GM21737 (cell line): ENCODE results near the gene ATIC.
A peak's percentile ranks its signal among the peaks of the same experiment; 100 is the strongest.
"Not testable (repeated sequence)": the region's sequence is repeated elsewhere in the genome, so short reads cannot be mapped to it uniquely, and the experiment has no call there.

ENCODE experiments used
- ATAC-seq: cut with Tn5 transposase; IDR thresholded peaks from one replicate; pipeline ENCODE4 v1.9.1; 2021; ENCODE audit warnings: mild to moderate bottlenecking, moderate library complexity; ENCODE audit not compliant: unreplicated experiment

ATIC gene

DNA sequence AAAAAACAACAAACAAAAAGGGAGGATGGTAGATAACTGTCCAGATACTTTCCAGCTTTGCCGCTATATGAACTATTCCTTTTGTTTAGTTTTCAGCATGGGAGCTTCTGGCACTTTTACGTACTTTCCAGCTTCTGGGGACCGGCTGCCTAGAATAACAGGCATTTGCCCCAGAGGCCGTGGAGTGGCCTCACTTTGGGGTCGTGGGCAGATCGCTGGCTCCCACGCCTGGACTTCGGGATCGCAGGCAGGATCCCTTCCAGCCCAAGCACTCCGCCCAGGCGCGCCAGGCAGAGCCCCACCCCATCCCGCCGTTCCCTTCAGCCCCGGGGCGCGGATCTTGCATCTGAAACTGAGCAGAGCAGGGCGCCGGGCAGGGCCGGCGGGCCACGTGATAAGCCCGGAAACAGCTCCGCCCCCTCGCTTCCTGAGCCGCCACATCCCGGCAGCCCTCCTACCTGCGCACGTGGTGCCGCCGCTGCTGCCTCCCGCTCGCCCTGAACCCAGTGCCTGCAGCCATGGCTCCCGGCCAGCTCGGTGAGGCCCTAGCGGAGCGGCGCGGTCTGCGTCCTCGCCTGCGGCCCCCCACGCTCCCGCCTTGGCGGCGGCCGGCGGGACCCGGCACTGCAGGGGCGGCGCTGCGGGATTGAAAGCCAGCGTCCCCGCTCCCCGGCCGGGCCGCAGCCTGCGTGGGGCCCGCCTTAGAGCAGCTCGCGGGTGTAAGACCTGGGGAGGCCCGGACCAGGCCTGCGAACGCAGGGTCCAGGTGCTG lies at the start of gene ATIC:
ATIC (plus strand) TSS at position 435 of the 772 bp plus-strand sequence; CDS start at position 519, 84 bp downstream.
- ATAC-seq: peak; percentile 100

DNA sequence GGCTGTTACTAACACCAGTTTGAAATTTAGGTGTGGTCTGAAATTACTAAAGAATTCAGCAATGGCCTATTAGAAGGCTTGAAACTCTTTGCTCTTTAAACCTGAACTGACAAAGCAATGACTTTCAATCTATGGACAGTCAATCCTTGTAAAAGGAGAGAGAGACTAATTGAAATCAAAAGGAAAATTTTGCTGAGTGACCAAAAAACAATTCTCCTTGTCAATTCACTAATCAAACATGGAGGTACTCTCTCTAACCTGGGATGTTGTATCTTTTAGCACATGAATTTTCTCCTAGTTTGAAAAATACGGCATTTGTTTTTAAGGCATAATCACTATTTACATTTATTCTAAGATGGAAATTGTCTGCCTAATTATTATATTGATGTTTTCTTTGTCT lies 49.6 kb upstream of the ATIC start:
- ATAC-seq: no peak

DNA sequence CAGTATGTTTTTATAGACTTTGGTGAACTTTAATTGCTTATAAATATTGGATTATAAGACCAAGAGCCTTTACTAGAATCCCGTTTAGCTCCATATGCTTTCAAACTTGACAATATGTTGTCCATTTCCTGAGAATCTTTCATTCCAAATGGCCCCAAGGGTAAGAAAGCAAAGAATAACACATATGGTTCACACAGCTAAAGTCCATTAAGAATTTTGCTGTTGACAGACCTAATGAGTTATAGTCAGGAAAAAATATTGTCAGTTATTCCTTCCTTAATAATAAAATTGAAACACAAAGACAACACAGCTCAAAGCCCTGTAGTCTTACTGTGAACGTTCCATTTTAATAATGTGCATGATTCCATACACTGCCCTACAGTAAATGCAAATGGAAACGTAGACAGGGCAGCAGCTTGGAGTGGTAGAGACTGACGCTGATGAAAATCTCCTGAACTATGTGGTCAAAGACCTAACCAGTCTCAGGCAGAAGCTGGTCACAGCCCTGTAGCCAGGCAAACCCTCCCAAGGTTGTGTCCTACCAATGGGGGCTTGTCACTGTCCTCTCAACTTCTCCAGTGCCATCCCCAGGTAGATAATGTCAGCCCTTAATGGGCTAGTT lies 49.0 kb upstream of the ATIC start:
- ATAC-seq: no peak

DNA sequence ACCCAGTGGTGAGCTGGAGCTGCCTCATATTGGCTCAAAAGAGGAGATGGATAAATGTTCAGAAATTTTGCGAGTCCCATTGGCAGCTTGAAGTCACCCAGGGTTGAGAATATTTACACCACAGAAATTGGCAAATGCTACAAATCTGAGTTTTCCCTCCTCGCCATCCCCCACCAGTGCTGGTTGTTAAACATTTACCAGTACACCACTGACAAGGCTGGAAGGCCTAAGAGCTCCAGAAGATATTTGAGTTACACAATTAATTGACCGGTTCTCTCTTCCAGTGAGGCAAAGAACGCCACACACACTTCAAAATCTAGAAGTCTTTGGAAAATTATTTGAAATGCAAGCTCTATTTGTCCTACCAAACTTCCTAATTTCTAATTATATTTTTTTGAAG lies 47.5 kb upstream of the ATIC start:
- ATAC-seq: no peak

DNA sequence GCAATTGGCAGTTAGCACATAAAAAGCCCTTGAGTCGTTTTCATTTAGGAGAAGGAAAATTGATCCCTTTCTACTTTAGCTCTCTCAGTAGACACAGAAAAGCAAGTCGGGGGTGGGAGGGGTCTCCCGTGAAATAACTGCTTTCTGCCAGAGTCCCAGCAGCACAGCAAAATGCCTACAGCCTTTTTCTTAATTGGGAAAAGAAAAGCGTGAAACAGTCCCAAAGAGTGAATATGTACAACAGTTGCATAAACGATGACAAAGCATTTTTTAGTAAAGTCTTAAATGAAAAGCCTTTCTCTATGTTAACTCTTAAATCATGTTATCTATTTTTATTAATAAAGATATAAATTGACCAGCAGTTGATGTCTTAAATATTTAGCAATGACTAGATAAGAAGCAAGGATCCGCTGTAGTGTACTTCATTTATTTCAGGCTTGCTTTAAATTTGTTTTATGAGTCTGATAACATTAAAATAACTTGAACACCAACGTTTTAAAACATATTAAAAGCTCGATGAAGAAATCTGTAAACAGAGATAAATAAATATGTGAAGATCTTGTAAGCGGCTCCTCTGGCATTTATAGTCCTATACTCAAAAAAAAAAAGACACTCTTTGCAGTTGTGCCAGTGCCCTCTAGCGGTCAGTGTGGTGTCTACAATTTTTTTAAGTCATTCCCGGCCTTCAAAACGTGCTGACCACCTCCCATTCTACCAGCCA lies 42.3 kb upstream of the ATIC start:
- ATAC-seq: no peak

DNA sequence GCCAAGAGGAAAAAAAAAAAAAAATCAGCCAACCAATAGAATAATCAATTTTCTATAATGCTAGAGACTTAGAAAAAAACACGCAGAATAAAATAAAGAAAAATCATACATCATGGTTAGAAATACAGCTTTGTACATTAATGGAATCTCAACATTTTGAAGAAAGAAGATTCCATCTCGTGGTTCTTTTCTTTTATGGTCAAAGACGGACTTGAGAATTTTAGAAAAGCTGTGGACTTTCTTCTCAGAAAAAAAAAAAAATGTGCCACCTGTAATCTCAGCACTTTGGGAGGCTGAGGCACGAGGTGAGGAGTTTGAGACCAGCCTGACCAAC lies 41.8 kb upstream of the ATIC start:
- ATAC-seq: no peak

DNA sequence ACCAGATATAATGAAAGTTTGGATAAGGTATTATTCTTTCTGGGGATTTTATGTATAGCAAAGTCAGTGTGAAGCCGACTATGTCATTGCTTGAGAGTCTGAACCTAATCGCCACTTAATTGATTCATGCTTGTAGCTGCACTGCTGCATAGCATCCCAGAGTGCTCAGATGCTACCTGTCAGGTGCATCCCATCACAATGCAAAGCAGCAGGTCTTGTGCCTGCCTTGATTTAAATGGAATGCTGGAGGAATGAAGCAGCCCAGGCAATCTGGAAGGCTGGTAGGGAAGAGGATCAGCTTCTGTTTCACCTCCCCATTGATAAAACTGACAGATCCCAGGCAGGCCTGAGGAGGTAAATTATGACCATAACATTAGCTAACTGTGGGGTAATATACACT lies 40.4 kb upstream of the ATIC start:
- no peak for ATAC-seq

DNA sequence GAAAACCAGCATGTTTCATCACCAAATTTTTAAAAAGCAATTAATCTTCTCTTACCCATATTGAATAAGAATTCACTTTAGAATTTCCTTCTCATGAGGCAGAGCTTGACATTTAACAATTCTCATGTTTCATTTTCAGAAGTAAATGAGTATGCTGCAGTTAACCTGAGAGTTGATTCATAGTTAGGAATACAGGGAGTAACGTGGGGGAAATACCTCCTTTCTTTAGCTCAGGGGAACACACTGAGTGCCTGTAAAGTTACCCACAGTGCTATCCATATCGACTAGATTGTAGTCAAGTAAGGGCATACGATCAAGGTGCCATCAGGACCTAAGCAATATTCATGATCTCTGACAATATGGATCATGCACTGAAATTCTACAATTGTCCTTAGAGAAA lies 38.9 kb upstream of the ATIC start:
- no peak for ATAC-seq

DNA sequence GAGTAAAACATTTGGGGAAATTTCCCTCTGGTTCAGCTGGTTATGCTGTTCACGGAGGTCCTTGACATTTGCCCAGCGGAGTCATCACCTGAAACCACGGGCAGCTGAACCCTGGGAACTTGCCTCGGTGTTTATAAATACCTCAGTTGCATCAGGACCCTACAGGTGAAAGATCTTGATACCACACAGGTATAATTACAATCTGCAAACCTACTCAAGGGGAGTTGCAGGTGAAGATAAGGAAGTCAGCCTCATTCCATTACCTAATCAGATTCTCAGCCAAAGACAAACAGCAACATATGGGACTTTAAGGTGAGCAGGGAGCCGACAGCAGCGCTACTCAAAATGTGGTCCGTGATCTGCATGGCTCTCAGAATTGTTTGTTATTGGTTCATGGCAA lies 37.0 kb upstream of the ATIC start:
- no peak for ATAC-seq

DNA sequence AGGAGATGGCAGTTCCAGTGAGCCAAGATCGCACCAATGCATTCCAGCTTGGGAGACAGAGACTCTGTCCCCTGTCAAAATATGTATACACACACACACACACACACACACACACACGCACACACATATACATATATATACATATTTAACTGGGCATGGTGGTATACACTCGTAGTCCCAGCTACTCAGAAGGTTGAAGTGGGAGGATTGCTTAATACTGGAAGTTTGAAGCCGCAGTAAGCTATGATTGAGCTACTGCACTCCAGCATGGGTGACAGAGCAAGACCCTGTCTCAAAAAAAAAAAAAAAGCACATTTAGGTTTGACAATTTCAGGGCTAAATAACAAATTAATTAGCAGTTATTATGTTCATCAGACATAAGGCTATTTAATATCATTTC lies 36.0 kb upstream of the ATIC start:
- no peak for ATAC-seq

DNA sequence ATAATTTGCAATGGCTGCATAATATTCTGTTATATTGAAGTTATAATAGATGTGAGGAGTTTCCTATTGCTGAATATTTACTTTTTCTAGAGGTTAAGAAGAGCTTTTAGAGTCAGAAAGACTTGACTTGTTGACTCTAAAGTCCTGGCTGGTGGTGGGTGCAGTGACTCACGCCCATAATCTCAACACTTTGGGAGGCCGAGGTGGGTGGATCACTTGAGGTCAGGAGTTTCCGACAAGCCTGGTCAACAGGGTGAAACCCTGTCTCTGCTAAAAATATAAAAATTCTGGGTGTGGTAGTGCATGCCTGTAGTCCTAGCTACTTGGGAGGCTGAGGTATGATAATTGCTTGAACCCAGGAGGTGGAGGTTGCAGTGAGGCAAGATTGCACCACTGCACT lies 33.9 kb upstream of the ATIC start:
- no peak for ATAC-seq

DNA sequence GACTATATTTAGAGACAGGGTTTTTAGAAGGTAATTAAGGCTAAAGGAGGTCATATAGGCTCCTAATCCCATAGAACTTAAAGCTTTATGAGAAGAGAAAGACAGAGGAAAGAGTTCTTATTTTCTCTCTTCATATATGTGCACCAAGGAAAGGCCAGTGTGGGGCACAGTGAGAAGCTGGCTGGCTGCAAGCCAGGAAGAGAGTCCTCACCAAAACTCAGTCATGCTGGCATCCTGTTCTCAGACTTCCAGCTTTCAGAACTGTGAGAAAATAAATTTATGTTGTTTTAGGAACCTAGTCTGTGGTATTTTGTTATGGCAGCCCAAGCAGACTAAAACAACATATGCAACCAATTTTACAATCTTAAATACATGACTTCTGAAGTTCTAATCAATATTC lies 31.5 kb upstream of the ATIC start:
- ATAC-seq: peak; percentile 65

DNA sequence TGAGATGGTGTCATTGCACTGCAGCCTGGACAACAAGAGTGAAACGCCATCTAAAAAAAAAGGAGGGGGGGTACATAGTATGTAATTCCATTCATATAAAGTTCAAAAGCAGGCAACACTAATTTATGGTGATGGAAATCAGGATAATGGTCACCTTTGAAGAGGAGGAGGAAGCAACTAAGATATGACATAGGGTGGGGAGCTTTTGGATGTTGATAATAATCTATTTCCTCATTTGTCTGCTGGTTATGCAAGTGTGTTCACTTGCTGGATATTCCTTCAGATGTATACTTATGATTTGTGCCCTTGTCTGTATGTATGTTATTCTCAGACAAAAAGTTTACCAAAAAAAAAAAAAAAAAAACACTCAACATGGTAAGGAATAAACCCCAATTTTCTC lies 28.6 kb upstream of the ATIC start:
- ATAC-seq: no peak

DNA sequence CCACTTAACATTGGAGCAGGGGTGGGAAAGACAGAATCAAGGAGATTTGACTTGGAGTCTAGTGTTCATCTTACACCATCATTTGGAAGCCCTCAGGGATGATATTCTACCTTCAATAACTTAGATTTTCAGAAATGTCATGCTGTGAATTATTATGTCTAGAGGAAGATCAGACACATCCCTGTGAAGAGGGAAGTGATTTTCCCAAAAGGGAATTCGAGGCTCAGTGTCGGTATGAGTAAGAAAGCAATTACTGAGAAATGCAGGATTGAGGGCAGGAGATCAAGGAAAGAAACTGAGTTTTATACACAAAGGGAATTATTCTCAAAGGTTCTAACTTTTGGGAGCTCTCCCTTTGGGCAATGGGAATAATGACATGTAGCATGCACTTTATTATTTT lies 25.6 kb upstream of the ATIC start:
- ATAC-seq: no peak

DNA sequence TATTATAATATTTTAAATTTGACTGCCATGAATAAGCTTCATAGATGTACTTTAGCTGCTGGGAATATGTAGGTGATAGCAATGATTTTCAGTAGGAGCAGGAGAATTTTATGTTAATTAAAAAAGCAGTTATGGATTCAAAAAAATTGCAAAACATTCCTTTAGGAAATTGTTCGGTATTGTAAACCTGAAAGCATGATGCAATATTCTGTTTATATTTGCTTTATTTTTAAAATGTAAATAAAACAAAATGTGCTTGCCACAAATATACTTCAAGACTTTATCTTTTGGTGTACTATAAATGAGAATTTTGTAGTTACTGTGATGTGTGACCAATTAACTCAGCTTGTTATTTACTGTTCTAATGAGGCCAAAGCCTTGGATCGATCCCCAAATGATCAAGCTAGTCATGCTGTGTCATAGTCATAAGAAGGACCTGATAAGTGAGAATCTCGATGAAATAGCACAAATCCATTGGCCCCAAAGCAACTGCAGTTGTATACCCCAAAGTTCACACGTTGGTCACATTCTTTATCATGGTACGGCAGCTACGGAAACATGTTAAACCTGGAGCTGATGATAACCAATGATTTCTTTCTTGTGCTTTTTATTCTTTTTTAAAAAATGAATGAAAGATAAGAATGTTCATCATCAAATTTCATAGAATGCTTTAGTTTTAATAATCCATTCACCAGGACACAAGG lies 23.6 kb upstream of the ATIC start:
- ATAC-seq: no peak

DNA sequence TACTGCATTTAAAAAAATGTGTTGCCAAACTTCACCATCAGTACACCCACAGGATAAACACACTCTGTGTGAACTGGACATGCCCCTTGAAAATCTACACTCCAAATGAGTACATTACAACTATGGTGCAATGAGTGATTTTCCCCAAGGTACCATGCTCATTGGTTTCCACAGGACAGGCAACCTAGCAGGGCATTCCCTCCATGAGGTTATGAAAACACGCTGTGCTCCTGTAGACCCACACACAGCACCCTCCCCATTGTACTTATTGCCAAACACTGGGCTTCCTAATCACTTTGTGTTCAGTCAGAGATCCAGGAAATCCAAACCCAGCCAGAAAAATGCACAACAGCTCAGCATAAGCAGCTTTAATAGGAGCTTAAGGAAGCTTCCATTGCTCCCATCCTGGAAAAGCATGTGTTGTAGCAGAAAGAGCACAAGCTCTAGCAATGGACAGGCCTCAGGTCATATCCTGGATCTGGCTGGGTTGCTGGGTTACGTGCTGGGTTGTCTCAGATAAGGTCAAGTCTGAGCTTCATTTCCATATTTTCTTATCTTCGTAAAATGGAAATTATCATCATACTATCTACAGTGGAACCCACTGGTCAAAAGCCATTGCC lies 20.8 kb upstream of the ATIC start:
- ATAC-seq: no peak

DNA sequence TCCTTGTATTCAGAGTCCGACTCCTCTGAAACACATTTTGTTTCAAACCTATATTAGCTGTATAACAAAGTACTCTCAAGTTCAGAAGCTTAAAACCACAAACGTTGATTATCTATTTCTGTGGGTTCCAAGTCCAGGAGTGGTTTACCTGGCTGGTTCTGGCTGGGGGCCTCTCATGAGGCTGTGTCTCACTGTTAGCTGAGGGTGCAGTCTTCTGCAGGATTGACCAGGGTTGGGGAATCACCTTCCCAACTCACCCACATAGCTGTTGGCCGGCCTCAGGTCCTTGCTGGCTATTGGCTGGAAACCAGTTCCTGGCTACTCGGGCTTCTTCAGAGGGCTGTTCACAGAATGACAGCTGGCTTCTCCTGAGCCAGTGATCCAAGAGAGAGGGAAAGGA lies 18.0 kb upstream of the ATIC start:
- ATAC-seq: no peak

DNA sequence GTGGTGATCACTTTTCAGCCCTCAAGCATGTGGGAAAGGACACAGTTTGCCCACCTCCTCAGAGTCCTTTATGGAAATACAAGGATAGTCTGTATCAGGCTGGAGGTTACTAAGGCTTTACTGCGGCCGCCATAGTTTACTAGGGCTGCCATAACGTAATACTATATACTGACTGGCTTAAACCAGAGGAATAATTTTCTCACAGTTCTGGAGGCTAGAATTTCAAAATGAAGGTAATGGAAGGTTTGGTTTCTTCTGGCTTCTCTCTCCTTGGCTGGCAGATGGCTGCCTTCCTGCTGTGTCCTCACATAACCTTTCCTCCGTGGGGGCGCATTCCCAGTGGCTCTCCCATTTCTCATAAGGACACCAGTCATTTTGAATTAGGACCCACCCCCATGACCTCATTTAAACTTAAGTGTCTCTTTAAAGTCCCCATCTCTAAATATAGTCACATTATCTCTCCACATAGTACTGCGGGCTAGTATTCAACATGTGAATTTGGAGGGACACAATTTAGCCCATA lies 12.5 kb upstream of the ATIC start:
- no peak for ATAC-seq

DNA sequence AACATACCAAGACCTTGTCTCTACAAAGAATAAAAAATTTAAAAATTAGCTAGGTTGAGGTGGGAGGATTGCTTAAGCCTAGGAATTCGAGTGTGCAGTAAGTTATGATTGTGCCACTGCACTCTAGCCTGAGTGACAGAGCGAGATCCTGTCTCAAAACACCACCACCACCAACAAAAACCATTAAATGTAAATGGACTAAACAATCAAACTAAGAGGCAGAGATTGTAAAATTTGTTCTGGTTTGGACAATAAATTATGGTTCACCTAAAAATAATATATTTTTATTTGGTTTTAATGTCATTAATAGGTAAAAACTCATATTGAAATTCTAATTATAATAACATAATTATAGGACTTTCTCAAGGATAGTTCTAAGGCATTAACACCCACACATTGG lies 9.9 kb upstream of the ATIC start:
- ATAC-seq: no peak

DNA sequence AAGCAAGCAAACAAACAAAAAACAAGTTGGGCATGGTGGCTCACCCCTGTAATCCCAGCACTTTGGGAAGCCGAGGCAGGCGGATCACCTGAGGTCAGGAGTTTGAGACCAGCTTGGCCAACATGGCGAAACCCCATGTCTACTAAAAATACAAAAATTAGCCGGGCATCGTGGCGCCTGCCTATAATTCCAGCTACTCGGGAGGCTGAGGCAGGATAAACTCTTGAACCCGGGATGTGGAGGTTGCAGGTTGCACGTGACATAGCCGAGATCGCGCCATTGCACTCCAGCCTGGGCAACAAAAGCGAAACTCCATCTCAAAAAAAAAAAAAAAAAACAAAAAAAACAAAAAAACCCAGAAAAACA lies 617 bp upstream of the ATIC start:
- ATAC-seq: not testable (repeated sequence)

DNA sequence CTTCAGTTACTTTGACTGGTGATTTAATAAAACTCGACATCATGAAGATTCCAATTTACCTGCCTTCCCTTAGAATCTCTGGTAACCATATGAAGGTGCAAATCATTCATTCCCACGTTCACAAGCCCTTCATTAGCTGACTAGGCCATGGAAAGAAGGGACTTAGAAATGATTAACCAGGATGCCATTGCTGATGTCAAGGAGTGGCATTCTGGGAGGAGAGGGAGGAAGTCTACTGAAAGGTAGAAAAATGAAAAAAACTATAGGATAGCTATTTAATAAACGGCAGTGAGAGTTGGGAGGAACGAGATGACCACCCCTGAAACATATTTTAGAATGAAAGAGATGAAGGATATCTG lies 1.4 kb downstream of the ATIC start:
- no peak for ATAC-seq
